Esophagus (tissue), 2 donors: ENCODE data around the gene SNRPB. TPM values are rescaled to one million over a fixed set of nuclear protein-coding genes. Genes with fewer than 3 reads are reported as not detected.

Experiments
- H3K27ac ChIP-seq, 2 donors: one replicate each; pipeline ENCODE4 v1.5.1; 2013; ENCODE audit warnings: low read depth in 2 of 2, mild to moderate bottlenecking in 2 of 2, inconsistent platforms in 1 of 2, low read length in 1 of 2, moderate library complexity in 1 of 2
- H3K27me3 ChIP-seq, 2 donors: one replicate each; pipeline ENCODE4 v1.6.1; 2013; ENCODE audit warnings: low read length in 2 of 2, control low read depth in 1 of 2, mild to moderate bottlenecking in 1 of 2; ENCODE audit not compliant: insufficient read depth in 2 of 2, control insufficient read depth in 1 of 2
- H3K36me3 ChIP-seq, 2 donors: one replicate each; pipeline ENCODE4 v1.6.1; 2013; ENCODE audit warnings: low read length in 1 of 2; ENCODE audit not compliant: control insufficient read depth in 2 of 2, insufficient read depth in 2 of 2
- H3K4me1 ChIP-seq, 2 donors: one replicate each; pipeline ENCODE4 v1.6.1; 2013; ENCODE audit warnings: low read length in 1 of 2; ENCODE audit not compliant: control insufficient read depth in 2 of 2, insufficient read depth in 2 of 2
- H3K4me3 ChIP-seq, 2 donors: one replicate each; pipeline ENCODE4 v1.5.1; 2013; ENCODE audit warnings: low read length in 2 of 2, mild to moderate bottlenecking in 2 of 2, low read depth in 1 of 2, moderate library complexity in 1 of 2
- H3K9me3 ChIP-seq, 2 donors: one replicate each; pipeline ENCODE4 v1.6.1; 2013; ENCODE audit warnings: mild to moderate bottlenecking in 2 of 2, low read depth in 1 of 2, low read length in 1 of 2, moderate library complexity in 1 of 2; ENCODE audit not compliant: control insufficient read depth in 2 of 2, insufficient read depth in 1 of 2
- WGBS, 2 donors: extraction: QIAGEN DNeasy Blood & Tissue Kit; methylation state at CpG; one replicate each; pipeline ENCODE4 v1.1.7; 2013; 5-methylcytosine and 5-hydroxymethylcytosine counted together
- polyA plus RNA-seq, 2 donors: library from polyadenylated mRNA; stranded (reverse); fragments of 200-250 nt; gene quantifications; one replicate each; pipeline ENCODE4 v1.2.3, GENCODE V29; 2013
- donor health status: healthy with polysubstance abuse.
- donor health status: Bipolar disorder and iron deficiency.

SNRPB gene
- polyA plus RNA-seq, 2 donors, result 138 to 273 TPM

DNA sequence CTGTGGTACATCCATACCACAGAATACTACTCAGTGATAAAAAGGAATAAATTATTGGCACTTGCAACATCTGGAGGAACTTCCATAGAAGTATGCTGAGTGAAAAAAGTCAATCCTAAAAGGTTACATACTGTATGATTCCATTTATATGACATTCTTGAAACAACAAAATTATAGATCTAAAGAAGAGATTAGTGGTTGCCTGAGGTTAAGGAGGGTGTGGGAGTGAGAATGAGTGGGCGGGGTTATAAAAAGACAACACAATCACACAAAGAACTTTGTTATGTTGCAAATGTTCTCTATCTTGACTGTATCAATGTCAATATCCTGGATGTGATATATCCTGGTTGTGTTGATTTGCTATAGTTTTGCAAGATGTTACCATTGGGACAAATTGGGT is 21.2 kb downstream of the SNRPB start:
- no peak overlapping the region for H3K4me3 ChIP-seq
- H3K36me3 ChIP-seq, result no peaks in the 10 kb centered on the region
- H3K27ac ChIP-seq, result no peak overlapping the region
- WGBS, 2 donors, result 85 to 93% methylated on average over 1 of the region's 1 CpG
- H3K27me3 ChIP-seq, result no peaks in the 10 kb centered on the region
- no peaks in the 10 kb centered on the region for H3K9me3 ChIP-seq
- peaks cover 2 to 3% of the 10 kb centered on the region in 2 donors for H3K4me1 ChIP-seq

DNA sequence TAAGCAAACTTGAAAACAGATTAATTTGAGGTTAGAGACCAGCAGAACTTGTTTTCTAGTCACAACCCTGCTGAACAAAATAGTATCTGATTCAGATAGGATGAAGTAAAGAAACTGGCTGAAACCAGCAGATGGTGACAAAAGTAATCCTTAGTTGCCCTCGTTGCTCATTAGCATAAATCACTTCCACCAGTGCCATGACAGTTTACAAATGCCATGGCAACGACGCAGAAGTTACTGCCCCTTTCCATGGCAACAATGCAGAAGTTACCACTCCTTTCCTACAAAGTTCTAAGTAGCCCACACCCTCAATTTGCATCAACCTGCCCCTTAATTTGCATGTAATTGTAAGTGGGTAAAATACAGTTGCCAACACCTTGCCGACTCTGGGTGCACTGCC is 23.7 kb downstream of the SNRPB start:
- 64 to 66% methylated on average over 4 of the region's 4 CpGs for WGBS, 2 donors
- H3K4me3 ChIP-seq, result no peak overlapping the region
- H3K27ac ChIP-seq, result peak overlapping the region in 1 of 2 donors; percentile 18
- no peaks in the 10 kb centered on the region for H3K27me3 ChIP-seq
- H3K4me1 ChIP-seq, result peaks cover 1 to 2% of the 10 kb centered on the region in 2 donors
- H3K9me3 ChIP-seq, result no peaks in the 10 kb centered on the region
- H3K36me3 ChIP-seq, result no peaks in the 10 kb centered on the region

DNA sequence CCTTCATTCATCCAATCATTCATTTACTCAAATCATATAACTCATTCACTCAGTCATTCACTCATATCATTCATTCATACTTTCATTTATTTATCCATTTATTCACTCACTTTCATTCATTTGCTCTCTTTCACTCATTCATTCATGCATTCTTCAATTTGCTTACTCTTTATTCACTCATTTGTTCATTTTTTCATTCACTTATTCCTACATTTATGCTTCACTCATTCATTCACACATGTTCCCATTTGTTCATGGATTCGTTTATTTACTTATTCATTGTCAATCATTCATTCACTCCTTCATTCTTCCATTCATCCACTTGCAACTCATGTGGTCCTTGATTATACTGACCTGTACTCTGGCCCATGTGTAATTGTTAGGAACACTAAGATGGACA is 39.4 kb downstream of the SNRPB start:
- WGBS, 2 donors, result 38 to 46% methylated on average over 1 of the region's 1 CpG
- Histone ChIP-seq H3K9me3 (no peaks in the 10 kb centered on the region), H3K27me3 (no peaks in the 10 kb centered on the region), H3K4me1 (no peaks in the 10 kb centered on the region), H3K4me3 (no peak overlapping the region), H3K27ac (no peak overlapping the region), H3K36me3 (no peaks in the 10 kb centered on the region)

DNA sequence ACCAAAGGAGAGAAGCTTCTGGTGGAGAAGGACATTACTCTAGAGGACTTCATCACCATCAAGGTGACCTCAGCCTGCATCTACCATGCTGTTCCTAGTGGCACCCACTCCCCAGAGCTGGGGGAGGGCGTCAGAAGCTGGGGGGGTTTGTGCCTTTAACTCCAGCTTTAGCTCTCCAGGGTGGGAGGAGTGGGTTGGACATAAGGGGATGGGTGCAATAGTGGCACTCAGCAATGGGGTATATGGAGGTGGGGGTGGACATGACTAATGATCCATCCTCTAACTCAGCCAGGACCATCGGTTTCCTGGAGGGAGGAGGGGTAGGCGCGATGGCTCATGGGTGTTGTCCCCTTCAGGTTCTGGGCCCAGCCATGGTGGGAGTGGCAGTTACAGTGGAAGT is 40.1 kb downstream of the SNRPB start:
- no peak overlapping the region for H3K4me3 ChIP-seq
- 75 to 83% methylated on average over 4 of the region's 4 CpGs for WGBS, 2 donors
- no peaks in the 10 kb centered on the region for H3K36me3 ChIP-seq
- no peaks in the 10 kb centered on the region for H3K27me3 ChIP-seq
- H3K9me3 ChIP-seq, result no peaks in the 10 kb centered on the region
- H3K27ac ChIP-seq, result no peak overlapping the region
- no peaks in the 10 kb centered on the region for H3K4me1 ChIP-seq

DNA sequence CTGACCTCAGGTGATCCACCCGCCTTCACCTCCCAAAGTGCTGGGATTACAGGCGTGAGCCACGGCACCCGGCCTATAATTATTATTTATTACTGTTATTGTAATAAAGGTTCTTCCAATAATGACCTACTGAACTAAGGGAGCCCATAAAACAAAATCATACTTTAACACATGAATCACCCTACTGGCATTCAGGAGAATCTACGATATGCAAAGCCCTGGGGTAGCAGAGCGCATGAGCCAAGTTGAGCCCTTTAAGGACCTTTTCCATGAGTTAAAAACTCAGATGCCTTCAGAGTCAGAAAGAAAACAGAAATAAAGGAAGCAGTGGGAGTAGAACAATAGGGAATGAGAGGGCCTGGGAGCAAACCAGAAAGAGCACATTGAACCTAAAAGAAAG is 41.5 kb downstream of the SNRPB start:
- Histone ChIP-seq H3K4me1 (no peaks in the 10 kb centered on the region), H3K27me3 (no peaks in the 10 kb centered on the region), H3K9me3 (no peaks in the 10 kb centered on the region), H3K36me3 (no peaks in the 10 kb centered on the region), H3K4me3 (no peak overlapping the region), H3K27ac (no peak overlapping the region)
- WGBS, 2 donors, result 73% methylated on average over 6 of the region's 6 CpGs

DNA sequence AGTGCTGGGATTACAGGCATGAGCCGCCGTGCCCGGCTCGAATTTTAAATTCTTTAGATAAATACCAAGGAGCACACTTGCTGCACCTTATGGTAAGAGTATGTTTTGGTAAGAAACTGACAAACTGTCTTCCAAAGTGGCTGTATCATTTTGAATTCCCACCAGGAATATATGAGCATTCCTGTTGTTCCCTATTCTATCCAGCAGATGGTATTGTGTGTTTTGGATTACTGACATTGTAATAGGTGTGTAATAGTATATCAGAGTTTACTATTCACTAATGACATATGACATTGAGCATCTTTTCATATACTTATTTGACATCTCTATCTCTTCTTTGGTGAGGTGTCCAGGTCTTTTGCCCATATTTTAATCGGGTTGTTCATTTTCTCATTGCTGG is 49.3 kb downstream of the SNRPB start:
- Histone ChIP-seq H3K4me1 (no peaks in the 10 kb centered on the region), H3K9me3 (no peaks in the 10 kb centered on the region), H3K27ac (no peak overlapping the region), H3K4me3 (no peak overlapping the region), H3K36me3 (no peaks in the 10 kb centered on the region), H3K27me3 (no peaks in the 10 kb centered on the region)
- 80% methylated on average over 5 of the region's 5 CpGs for WGBS, 2 donors

DNA sequence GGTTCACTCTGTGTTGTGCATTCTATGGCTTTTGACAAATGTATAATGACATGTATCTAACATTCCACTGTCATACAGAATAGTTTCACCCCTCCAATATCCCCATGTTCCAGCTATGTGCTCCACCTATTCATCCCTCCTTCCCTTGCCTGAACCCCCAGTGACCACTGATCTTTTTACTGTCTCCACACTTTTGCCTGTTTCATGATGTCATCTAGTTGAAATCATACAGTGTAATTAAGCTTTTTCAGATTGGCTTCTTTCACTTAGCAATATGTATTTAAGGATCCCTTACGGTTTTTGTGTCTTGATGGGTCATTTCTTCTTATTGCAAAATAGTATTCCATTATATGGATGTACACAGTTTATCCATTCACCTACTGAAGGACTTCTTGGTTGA is 50.1 kb downstream of the SNRPB start:
- no peak overlapping the region for H3K27ac ChIP-seq
- H3K36me3 ChIP-seq, result no peaks in the 10 kb centered on the region
- H3K4me3 ChIP-seq, result no peak overlapping the region
- no peaks in the 10 kb centered on the region for H3K9me3 ChIP-seq
- H3K27me3 ChIP-seq, result no peaks in the 10 kb centered on the region
- H3K4me1 ChIP-seq, result no peaks in the 10 kb centered on the region
- WGBS, 2 donors, result 56 to 60% methylated on average over 1 of the region's 1 CpG

DNA sequence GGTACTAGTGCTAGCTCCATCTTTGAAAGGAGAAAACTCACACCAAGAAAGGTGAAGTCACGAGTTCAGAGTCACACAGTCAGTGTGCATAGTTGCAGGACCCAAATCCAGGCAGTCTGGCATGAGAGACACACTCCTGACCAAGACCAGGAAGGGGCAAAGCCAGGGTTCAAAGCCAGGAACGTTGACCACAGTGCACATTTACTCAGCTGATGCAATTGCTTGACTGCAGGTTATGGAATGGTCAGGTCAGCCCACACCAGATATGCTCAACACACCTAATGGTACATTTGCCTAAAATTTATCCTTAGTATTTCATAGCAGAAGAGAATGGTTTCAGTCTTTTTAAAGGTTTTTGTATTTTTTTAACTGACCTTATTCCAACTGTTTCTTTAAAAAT is 52.2 kb downstream of the SNRPB start:
- H3K27ac ChIP-seq, result no peak overlapping the region
- WGBS, 2 donors, result 36 to 47% methylated on average over 2 of the region's 2 CpGs

DNA sequence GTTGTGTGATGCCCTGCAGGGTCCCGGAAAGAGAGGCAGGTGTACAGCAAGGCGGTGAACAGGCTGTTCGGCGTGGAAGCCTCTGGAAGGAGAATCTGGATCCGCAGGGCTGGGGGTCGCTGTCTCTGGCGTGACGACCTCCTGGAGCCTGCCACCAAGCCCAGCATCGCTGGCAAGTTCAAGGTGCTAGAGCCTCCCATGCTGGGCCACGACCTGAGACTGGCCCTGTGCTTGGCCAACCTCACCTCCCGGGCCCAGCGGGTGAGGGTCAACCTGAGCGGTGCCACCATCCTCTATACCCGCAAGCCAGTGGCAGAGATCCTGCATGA is 53.4 kb downstream of the SNRPB start:
- Histone ChIP-seq H3K36me3 (no peaks in the 10 kb centered on the region), H3K4me3 (no peak overlapping the region), H3K27ac (no peak overlapping the region), H3K27me3 (no peaks in the 10 kb centered on the region), H3K9me3 (no peaks in the 10 kb centered on the region), H3K4me1 (no peaks in the 10 kb centered on the region)
- WGBS, 2 donors, result 86 to 88% methylated on average over 13 to 14 of the region's 14 CpGs

More for the DNA sequence above, 52.2 kb downstream of the SNRPB start:
- H3K36me3 ChIP-seq, result no peaks in the 10 kb centered on the region
- no peaks in the 10 kb centered on the region for H3K27me3 ChIP-seq
- H3K4me3 ChIP-seq, result no peak overlapping the region
- H3K9me3 ChIP-seq, result no peaks in the 10 kb centered on the region
- H3K4me1 ChIP-seq, result no peaks in the 10 kb centered on the region

DNA sequence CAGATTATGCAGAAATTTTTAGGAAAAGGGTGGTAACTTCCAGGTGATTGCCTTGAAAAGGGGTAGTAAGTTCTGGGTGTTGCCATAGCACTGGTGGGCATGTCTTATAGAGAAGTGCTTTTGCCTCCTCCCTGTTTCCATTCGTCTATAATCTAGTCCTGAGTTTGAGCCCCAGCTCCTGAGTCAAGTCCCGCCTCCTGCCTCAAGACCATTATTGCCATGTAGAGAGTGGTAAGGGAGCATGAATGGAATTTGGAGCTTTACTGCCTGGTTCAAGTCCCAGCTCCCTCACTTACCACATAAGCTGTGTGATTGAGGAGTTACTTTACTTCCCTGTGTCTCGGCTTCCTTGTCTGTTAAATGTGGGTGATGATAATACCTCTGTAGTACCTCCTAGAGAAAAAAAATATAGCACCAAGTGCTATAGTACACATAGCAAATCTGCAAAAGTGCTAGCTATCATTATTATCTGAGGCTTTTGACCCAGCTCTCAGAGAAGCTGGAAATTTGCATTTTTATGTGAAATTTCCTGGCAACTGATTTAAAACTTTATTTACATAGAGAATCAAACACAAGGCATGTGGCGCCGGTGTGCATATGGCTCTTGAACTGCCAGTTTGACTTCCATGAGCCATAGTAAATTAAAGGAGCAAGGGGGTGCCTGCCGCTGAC is 53.9 kb downstream of the SNRPB start:
- H3K9me3 ChIP-seq, result no peaks in the 10 kb centered on the region
- H3K4me3 ChIP-seq, result no peak overlapping the region
- no peaks in the 10 kb centered on the region for H3K36me3 ChIP-seq
- WGBS, 2 donors, result 69 to 71% methylated on average over 6 of the region's 6 CpGs
- H3K27me3 ChIP-seq, result no peaks in the 10 kb centered on the region
- H3K4me1 ChIP-seq, result no peaks in the 10 kb centered on the region
- H3K27ac ChIP-seq, result no peak overlapping the region
